HG03135 (cell line): Measurements from ENCODE around the gene CATSPERZ.
A peak's percentile ranks its signal among the peaks of the same experiment; 100 is the strongest.
"Not testable (repeated sequence)": the region's sequence is repeated elsewhere in the genome, so short reads cannot be mapped to it uniquely, and the experiment has no call there.

Source experiments
- ATAC-seq: cut with Tn5 transposase; IDR thresholded peaks from one replicate; pipeline ENCODE4 v1.9.1; 2021; ENCODE audit warnings: mild to moderate bottlenecking, moderate library complexity; ENCODE audit not compliant: unreplicated experiment

CATSPERZ gene

DNA sequence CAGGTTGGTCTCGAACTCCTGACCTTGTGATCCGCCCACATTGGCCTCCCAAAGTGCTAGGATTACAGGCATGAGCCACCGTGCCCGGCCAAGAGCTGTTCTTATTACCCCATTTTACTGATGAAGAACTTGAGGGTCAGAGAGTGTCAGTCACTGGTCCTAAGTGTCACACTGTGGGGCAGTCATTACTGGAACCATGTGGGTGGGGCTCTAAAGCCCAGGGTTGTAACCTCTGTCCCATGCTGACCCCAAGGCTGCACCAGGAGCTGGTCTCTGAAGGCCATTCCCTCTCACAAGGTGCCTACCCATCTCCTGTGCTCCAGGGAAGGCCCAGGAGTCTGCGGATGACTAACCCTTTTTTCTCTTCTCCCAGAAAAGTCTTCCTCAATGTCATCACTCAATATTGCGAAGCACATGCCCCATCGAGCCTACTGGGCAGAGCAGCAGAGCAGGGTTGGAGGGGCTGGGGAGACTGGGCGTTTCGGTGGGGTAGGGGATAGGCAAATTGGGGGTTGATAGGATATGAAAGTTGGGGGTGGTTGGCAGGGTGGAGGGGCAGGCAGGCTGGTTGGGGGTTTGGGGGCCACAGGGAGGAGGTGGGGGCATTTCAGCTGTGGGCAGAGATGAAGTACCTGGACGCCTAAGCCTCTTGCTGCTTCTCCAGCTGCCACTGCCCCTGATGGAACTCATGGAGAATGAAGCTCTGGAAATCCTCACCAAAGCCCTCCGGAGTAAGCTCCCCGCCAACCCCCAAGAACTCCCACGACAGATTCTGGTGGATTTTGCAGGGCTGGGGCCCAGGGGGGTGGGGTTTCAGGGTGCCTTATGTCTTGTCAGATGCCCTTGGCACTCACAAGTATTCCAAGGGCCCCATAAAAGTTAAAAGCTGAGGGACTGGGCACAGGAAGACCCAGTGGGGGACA lies 3.2 kb downstream of the CATSPERZ start:
- no peak for ATAC-seq

DNA sequence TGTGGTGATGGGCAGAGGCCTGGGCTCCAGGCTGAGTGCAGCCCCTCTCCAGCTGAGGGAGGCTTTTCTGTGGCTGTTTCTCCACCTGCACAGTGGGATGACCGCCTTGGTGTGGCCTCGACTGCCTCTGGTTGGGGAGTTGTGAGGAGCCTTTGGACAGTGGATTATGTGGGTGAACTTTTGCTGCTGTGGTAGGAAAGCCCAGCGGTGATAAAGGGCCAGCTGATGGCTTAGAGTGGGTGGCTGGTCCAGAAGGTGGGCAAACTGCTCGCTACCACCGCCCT lies 3.8 kb downstream of the CATSPERZ start:
- ATAC-seq = no peak

DNA sequence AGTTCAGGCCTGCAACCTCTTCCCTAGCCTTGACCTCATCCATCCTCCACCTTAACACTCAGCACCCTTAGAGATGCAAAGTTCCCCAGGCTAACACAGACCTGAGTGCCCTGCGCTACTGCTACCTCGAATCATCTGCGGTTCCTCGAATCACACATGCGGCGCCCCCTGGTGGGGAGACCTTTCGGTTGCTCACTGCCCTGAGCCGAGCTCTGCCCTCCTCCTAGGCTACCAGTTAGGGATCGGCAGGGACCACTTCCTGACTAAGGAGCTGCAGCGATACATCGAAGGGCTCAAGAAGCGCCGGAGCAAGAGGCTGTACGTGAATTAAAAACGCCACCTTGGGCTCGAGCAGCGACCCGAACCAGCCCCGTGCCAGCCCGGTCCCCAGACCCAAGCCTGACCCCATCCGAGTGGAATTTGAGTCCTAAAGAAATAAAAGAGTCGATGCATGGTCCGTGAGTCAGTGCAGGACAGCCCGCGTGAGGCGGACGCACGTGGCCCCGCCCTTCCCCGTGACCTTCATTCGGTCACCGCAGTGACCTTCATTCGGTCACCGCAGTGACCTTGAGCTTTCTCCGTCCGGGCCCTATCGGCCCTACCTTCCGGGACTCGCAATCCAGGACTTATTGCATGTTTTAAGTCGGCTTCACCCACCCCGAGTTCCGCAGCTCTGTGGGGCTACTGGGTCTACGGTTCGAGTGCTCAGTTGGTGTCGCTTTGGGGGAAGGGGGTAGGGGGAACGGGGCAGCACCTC lies 4.3 kb downstream of the CATSPERZ start:
- peak; percentile 28 for ATAC-seq

DNA sequence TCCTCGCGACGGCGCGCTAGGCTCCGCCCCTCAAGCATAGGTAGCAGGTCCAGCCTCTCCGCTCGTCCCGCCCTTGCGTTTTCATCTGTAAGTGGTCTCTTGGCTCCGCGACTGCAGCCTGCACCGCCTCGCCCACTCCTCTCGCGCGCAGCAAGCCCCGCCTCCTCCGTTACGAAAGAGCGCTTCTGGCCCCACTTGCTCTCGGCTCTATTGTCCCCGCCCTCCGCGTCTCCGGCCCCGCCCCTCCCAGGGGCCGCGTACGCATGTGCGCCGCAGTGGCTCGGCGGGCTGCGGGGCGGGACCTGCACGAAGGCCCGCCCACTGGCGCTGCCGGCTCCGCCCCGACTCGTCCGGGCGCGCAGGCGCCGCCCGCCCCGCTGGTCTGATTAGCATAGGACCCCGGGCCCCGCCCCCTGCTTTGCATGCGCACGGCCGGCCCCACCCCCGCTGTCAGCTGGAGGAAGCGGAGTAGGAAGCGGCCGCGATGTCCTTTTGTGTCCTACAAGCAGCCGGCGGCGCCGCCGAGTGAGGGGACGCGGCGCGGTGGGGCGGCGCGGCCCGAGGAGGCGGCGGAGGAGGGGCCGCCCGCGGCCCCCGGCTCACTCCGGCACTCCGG lies 5.0 kb downstream of the CATSPERZ start, which contains the start of gene ESRRA:
ESRRA (plus strand) TSS at position 450 of the 616 bp plus-strand sequence. CDS start 1,656 bp downstream, outside the sequence.
- peak; percentile 63 for ATAC-seq

DNA sequence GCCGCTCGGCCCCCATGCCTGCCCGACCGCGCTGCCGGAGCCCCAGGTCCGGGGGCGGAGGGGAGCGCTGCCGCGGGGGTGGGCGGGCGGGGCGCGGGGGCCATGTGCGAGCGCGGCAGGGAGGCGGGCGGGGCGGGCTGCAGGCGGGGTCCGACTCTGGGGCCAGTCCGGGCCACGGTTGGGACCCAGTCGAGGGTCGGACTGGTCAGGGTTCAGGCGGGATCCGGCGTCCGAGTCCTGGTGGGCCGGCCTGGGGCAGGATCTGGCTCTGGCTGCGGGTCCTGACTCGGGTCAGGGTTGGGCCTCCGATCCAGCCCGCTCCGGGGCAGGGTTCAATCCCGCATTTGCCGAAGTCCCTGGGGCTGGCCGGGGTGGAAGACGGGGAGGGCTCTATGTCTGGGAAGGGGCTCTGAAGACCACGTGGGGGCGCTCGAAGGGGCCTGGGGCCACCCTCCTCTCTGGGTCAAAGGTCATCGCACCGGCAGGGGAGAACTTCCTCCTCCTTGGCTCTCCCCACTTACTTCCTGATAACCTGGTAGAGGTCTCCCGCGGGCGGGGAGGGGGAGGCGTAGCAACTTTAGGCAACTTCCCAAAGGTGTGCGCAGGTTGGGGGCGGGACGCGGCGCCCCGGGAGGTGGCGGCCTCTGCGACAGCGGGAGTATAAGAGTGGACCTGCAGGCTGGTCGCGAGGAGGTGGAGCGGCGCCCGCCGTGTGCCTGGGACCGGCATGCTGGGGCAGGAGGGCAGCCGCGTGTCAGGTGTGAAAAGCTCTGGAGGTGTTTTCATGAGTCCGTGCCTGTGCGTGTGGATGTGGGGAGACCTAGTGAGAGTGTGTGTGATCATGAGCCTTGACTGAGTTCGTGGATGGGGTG lies 5.8 kb downstream of the CATSPERZ start:
- peak; percentile 9 for ATAC-seq

DNA sequence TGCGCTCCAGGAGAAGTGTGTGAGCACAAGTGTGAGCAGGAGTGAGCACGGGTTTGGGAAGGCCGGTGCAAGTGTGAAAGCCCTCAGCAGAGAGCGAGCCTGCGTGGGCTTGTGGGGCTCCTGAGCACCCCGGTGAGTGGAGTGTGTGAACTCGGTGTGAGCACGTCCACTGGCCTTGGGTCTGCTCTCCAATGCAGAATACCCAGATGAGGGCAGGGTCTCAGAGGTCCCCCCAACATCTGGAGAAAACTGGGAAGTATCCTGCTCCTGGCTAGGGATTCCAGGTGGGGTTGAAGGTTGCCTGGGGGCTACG lies 6.4 kb downstream of the CATSPERZ start:
- ATAC-seq = no peak

DNA sequence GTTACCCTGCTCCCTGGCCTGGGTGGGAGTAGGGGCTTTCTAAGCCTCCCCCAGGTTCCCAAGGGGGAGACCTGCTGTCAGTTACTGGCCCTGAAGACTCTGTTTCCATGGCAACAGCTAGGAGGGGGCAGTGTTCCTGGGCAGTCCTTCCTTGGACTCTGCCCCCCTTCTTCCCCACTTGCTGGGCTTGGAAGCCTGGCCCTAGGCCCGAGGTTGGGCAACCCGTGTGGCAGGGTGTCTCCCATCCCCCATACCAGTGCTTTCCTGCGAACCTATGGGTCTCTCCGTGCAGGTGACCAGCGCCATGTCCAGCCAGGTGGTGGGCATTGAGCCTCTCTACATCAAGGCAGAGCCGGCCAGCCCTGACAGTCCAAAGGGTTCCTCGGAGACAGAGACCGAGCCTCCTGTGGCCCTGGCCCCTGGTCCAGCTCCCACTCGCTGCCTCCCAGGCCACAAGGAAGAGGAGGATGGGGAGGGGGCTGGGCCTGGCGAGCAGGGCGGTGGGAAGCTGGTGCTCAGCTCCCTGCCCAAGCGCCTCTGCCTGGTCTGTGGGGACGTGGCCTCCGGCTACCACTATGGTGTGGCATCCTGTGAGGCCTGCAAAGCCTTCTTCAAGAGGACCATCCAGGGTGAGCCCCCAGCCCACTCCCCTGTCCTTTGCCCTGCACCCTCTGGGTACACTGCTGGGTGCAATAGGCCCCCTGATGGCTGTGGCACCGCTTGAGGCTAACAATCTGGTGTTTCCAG lies 6.9 kb downstream of the CATSPERZ start:
- no peak for ATAC-seq

DNA sequence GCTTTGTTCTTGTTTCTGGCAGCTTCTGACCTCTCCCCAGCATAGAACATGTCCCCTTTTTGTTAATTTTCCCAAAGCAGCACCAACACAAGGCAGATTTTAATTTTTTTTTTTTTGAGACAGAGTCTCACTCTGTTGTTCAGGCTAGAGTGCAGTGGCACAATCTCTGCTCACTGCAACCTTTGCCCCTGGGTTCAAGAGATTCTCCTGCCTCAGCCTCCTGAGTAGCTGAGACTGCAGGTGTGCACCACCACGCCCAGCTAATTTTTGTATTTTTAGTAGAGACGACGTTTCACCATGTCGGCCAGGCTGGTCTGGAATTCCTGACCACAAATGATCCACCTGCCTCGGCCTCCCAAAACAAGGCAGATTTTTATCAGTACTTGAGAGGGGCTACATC lies 7.6 kb downstream of the CATSPERZ start:
- not testable (repeated sequence) for ATAC-seq

DNA sequence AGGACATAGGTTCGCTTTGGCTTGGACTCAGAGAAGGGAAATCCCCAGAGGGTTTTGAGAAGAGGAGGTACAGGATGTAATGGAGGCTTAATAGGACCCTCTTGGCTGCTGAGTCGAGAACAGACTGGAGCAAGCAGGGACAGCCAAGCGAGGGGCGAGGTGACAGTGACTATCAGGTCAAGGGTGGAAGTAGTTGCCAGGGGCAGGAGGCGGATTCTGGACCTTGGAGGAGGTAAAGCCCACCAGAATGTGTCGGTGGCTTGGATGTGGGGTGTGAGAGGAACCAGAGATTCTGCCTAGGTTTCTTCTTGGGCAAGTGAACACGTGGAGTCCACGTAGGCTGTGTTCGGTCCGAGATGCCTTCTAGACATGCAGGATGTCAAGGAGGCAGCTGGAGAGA lies 12.8 kb downstream of the CATSPERZ start:
- ATAC-seq = no peak

DNA sequence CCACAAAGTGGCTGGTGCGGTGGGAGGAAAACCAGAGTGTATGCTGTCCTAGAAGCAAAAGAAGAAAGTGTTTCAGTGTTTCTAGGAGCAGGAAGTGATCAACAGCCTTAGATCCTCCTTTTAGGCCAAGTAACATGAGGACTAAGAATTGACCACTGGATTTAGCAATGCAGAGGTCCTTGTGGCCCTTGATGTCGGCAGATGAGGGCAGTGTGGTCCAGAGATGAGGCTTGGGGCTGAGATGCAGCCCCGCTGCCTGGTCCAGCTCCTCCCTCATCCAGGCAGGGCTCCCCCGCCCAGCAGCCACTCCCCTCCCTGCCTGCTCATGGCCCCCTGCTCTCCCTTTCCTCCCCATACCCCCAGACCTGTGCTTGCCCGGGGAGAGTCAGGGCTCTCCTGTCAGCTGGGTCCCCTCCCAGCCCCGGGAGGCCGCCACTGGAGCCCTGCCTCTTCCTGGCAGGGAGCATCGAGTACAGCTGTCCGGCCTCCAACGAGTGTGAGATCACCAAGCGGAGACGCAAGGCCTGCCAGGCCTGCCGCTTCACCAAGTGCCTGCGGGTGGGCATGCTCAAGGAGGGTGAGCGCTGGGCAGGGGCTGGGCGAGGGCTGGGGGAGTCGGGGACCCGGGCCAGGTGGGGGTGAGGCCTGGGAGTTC lies 13.5 kb downstream of the CATSPERZ start:
- ATAC-seq = no peak

DNA sequence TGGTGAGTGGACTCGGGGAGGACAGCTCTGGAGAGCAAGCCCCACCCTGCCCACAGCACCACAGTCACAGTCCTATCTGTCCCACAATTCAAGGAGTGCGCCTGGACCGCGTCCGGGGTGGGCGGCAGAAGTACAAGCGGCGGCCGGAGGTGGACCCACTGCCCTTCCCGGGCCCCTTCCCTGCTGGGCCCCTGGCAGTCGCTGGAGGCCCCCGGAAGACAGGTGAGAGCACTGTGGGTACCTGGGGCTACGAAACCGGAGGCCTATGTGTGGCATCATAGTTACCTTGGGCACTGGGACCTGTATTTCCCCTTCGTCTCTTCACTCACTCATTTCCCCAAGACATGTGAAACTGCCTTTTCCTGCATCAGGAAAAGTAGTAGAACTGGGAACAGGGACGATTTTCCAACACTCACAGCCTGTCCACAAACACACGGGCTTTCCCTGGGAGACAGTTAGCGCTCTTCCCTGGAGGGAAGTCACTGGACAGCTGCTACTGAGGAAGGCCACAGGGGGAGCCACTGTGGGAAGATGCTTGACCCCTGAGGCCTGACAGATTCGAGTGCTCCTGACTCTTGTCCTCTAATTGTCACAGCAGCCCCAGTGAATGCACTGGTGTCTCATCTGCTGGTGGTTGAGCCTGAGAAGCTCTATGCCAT lies 14.1 kb downstream of the CATSPERZ start:
- ATAC-seq = no peak

DNA sequence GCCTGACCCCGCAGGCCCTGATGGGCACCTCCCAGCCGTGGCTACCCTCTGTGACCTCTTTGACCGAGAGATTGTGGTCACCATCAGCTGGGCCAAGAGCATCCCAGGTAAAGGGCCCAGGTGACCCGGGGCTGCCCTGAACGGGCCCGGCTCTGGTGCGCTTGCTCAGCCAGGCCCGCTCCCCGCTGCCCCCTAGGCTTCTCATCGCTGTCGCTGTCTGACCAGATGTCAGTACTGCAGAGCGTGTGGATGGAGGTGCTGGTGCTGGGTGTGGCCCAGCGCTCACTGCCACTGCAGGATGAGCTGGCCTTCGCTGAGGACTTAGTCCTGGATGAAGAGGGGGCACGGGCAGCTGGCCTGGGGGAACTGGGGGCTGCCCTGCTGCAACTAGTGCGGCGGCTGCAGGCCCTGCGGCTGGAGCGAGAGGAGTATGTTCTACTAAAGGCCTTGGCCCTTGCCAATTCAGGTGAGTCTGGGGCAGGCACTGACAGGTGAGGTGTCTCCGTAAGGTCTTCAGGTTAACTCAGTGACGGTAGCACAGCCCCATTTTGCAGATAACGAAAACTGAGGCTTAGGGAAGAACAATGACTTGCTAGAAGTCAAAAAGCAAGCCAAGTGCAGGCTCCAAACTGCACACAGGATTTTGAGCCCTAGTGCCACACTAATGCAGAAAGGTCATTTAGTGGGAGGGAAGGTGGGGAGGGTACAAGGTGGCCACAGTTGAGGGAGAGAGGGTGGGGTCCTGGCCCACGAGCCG lies 14.8 kb downstream of the CATSPERZ start:
- ATAC-seq = no peak

DNA sequence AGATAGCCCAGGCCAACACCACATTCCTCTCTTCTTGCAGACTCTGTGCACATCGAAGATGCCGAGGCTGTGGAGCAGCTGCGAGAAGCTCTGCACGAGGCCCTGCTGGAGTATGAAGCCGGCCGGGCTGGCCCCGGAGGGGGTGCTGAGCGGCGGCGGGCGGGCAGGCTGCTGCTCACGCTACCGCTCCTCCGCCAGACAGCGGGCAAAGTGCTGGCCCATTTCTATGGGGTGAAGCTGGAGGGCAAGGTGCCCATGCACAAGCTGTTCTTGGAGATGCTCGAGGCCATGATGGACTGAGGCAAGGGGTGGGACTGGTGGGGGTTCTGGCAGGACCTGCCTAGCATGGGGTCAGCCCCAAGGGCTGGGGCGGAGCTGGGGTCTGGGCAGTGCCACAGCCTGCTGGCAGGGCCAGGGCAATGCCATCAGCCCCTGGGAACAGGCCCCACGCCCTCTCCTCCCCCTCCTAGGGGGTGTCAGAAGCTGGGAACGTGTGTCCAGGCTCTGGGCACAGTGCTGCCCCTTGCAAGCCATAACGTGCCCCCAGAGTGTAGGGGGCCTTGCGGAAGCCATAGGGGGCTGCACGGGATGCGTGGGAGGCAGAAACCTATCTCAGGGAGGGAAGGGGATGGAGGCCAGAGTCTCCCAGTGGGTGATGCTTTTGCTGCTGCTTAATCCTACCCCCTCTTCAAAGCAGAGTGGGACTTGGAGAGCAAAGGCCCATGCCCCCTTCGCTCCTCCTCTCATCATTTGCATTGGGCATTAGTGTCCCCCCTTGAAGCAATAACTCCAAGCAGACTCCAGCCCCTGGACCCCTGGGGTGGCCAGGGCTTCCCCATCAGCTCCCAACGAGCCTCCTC lies 15.7 kb downstream of the CATSPERZ start:
- not testable (repeated sequence) for ATAC-seq

DNA sequence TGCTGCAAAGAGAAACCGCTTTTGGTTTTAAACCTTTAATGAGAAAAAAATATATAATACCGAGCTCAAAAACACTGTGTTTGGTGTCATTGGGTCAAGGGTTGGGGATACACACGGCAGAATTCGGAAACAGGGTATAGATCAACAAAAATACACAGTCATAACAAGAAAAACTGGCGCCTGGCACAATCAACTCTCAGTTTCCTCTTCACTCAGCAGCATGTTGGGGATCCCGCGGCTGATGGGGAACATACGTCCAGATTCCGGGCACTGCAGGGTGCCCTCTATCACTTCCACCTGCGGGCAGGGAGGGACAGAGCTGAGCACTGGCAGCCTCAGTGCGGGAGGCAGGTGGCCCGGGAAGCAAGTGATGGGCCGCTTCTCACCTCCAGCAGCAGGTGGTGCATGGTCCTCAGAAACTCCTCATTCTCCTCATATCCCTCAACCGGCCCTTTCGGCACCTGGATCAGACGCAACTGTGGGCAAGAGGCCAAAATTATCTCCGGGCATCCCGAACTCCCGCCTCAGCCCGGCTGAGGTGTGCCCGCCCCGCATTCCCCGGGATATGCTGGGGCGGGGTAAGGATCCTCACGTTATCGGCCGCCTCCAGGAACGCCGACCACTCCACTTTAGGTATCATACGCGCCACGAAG lies 16.6 kb downstream of the CATSPERZ start:
- peak; percentile 12 for ATAC-seq

DNA sequence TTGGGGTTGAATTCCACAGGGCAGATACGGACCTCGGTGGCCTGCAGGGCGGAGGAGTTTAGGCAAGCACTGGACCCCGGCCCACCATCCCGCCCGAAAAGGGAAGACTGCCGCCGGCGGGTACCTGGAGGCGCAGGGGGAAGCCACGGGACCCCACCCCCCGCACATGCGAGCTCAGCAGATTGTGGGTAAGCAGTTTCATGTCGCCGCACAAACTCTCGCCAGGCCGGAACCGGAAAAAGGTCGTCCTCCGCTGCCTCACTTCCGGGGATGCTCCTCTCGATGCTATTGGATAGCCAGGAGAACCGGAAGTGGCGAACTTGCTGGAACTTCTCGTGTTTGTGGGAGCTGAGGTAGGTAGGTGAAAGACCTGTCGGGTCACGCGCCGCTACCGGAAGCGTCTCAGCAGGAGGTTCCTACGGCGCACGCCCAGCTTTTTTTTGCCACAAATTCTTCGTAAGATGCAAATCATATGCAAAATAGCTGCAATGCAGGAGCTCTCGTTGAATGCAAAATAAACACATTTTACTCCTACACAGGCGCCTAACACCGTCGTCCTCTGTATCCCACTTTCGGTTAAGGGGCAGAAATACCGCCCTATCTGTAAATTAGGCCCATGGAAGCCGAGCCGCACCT lies 17.3 kb downstream of the CATSPERZ start, which contains the start of gene TRMT112:
TRMT112 (minus strand) TSS at position 235 of the 636 bp plus-strand sequence; CDS start at position 202, 33 bp downstream.
- ATAC-seq = peak; percentile 54
